SK-N-SH (cell line): ENCODE results near the gene CPTP.

Experiments used
- CTCF ChIP-seq: fragments of 200-600 bp; sonication (generic); IDR thresholded peaks from 2 replicates; pipeline ENCODE4 v1.6.1; 2017; ENCODE audit warnings: antibody characterized with exemption, mild to moderate bottlenecking, moderate library complexity
- EP300 ChIP-seq, 2 experiments: IDR thresholded peaks; 2 replicates each; pipeline versions ENCODE4 v1.4.0 to v1.6.1; 2012; ENCODE audit warnings: borderline replicate concordance in 1 of 2, low read depth in 1 of 2, low read length in 1 of 2
- FOSL2 ChIP-seq: IDR thresholded peaks from 2 replicates; pipeline ENCODE4 v1.4.0; 2012; ENCODE audit warnings: low read depth, mild to moderate bottlenecking, moderate library complexity, borderline replicate concordance
- FOXJ3 ChIP-seq: sonication (generic); formaldehyde crosslinking; IDR thresholded peaks from 2 replicates; pipeline ENCODE4 v1.5.1; 2020; ENCODE audit warnings: mild to moderate bottlenecking, missing genetic modification reagents
- IRF3 ChIP-seq: fragments of 150-350 bp; IDR thresholded peaks from 2 replicates; pipeline ENCODE4 v1.6.1; 2016; ENCODE audit warnings: mild to moderate bottlenecking, low read depth, low read length
- JUND ChIP-seq: IDR thresholded peaks from 2 replicates; pipeline ENCODE4 v1.4.0; 2012
- MEF2A ChIP-seq: IDR thresholded peaks from 2 replicates; pipeline ENCODE4 v1.4.0; 2012; ENCODE audit warnings: low read depth, borderline replicate concordance
- MXI1 ChIP-seq: IDR thresholded peaks from 2 replicates; pipeline ENCODE4 v1.6.1; 2012; ENCODE audit warnings: mild to moderate bottlenecking, low read depth, low read length, improper control_type of control experiment
- POLR2AphosphoS5 ChIP-seq: IDR thresholded peaks from 2 replicates; pipeline ENCODE4 v1.6.1; 2012; ENCODE audit warnings: low read depth, low read length
- REST ChIP-seq: IDR thresholded peaks from 2 replicates; pipeline ENCODE4 v1.6.1; 2012; ENCODE audit warnings: mild to moderate bottlenecking, low read depth, low read length, moderate library complexity
- RFX5 ChIP-seq: IDR thresholded peaks from 2 replicates; pipeline ENCODE4 v1.6.1; 2012; ENCODE audit warnings: mild to moderate bottlenecking, improper control_type of control experiment, low read length
- TAF1 ChIP-seq: IDR thresholded peaks from 2 replicates; pipeline ENCODE4 v1.6.1; 2012; ENCODE audit warnings: low read depth, mild to moderate bottlenecking, low read length, moderate library complexity, borderline replicate concordance
- USF1 ChIP-seq: IDR thresholded peaks from 2 replicates; pipeline ENCODE4 v1.4.0; 2012; ENCODE audit warnings: low read depth, borderline replicate concordance

GRCh38 chr1:1347026-1347595 lies 22.5 kb downstream of the CPTP start:
- TF ChIP-seq CTCF = no peak
- no peak for TF ChIP-seq EP300 (IDR thresholded peaks at IDR 0.05; ENCODE audit: borderline replicate concordance in 1 of 2, low read depth in 1 of 2, low read length in 1 of 2)
- no peak for TF ChIP-seq TAF1
- TF ChIP-seq JUND = no peak
- TF ChIP-seq MEF2A = no peak
- no peak for TF ChIP-seq RFX5
- no peak for TF ChIP-seq POLR2AphosphoS5
- TF ChIP-seq FOXJ3 (CRISPR knock-in tag) = no peak
- TF ChIP-seq MXI1 = no peak
- no peak for TF ChIP-seq FOSL2
- TF ChIP-seq REST = no peak
- TF ChIP-seq USF1 = no peak
- no peak for TF ChIP-seq IRF3
